Measurements from ENCODE around the gene FMNL1. TPM values are rescaled to one million over a fixed set of nuclear protein-coding genes. Genes with fewer than 3 reads are reported as not detected.

FMNL1 gene
- total RNA-seq, 1 experiment from 2014 or later, result 20.0 TPM

DNA sequence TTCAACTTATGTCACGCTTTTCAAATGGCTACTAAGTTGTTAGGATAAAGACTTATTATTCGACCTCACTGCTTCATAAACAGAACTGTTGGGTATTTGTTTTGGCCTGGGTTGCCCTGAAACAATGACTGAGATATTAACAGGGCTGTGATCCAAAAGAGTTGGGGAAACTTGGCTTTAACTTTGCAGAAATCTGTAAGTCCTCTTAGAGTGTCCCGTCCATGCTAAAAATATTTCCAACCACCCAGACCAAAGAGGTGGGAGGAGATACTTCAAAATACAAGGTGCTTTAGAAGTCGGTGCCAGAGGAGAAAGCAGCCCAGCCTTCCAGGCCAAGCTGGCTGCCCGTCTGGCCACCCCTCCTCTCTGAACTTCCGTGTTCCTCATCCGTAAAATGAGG, 56.3 kb downstream of the FMNL1 start:
- in situ Hi-C loops (cut with HindIII; ENCODE audit: low pct_unique_long_range_greater_than_20kb, low sequenced_read_pairs), result no loop called here
- H3K27me3 ChIP-seq (ENCODE audit: control insufficient read depth, insufficient read depth, low read length), result no peaks in the 10 kb centered on the region
- no TSS peak for BruUV-seq (replicated peaks)
- POLR2A ChIA-PET, result interaction anchor here (0.6 kb wide), 1 partner anchor 92 kb away, joined by 4 read pairs; no protein-coding TSS in a partner anchor
- H3K9me3 ChIP-seq (ENCODE audit: control insufficient read depth, insufficient read depth, low read depth, low read length), result no peaks in the 10 kb centered on the region
- no peaks in the 10 kb centered on the region; the same call in none of the 2 replicates for H3K36me3 ChIP-seq (ENCODE audit: control insufficient read depth, insufficient read depth, low read length)
- peaks cover 39% of the 10 kb centered on the region for H3K4me1 ChIP-seq (ENCODE audit: control insufficient read depth, insufficient read depth, low read length)
- ATAC-seq (0 out of 2 replicates have a peak, but pooled peaks have one; percentile 24), DNase-seq (ENCODE audit: low read depth, low spot score) (no peak)
- H3K27ac ChIP-seq (ENCODE audit: low read length), result peak overlapping the region; percentile 77
- CTCF ChIA-PET, result interaction anchor here (0.6 to 1.3 kb wide), 3 partner anchors 63 to 152 kb away, joined by 3 to 4 read pairs (median 4); no protein-coding TSS in a partner anchor
- no peak overlapping the region for H3K4me3 ChIP-seq (ENCODE audit: low read depth in 2 of 2, low read length in 2 of 2)
- TF ChIP-seq CTCF (IDR thresholded peaks at IDR 0.05) (no peak), TCF7L2 (IDR thresholded peaks at IDR 0.05; ENCODE audit: low read depth, low read length) (no peak), POLR2AphosphoS5 (IDR thresholded peaks at IDR 0.05; ENCODE audit: low read depth, low read length) (no peak), SIN3A (IDR thresholded peaks at IDR 0.05; ENCODE audit: borderline replicate concordance, insufficient read depth, low read depth, low read length) (no peak)
- TF ChIP-seq, protein P1, sequence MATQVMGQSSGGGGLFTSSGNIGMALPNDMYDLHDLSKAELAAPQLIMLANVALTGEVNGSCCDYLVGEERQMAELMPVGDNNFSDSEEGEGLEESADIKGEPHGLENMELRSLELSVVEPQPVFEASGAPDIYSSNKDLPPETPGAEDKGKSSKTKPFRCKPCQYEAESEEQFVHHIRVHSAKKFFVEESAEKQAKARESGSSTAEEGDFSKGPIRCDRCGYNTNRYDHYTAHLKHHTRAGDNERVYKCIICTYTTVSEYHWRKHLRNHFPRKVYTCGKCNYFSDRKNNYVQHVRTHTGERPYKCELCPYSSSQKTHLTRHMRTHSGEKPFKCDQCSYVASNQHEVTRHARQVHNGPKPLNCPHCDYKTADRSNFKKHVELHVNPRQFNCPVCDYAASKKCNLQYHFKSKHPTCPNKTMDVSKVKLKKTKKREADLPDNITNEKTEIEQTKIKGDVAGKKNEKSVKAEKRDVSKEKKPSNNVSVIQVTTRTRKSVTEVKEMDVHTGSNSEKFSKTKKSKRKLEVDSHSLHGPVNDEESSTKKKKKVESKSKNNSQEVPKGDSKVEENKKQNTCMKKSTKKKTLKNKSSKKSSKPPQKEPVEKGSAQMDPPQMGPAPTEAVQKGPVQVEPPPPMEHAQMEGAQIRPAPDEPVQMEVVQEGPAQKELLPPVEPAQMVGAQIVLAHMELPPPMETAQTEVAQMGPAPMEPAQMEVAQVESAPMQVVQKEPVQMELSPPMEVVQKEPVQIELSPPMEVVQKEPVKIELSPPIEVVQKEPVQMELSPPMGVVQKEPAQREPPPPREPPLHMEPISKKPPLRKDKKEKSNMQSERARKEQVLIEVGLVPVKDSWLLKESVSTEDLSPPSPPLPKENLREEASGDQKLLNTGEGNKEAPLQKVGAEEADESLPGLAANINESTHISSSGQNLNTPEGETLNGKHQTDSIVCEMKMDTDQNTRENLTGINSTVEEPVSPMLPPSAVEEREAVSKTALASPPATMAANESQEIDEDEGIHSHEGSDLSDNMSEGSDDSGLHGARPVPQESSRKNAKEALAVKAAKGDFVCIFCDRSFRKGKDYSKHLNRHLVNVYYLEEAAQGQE (IDR thresholded peaks at IDR 0.05; ENCODE audit: insufficient read depth in 1 of 2, low read depth in 2 of 2, low read length in 1 of 2), result no peak
- intact Hi-C loops (cut with micrococcal nuclease; ENCODE audit: unreplicated experiment), result loop anchor here (5.0 kb wide), 1 partner anchor 109 kb away; no protein-coding TSS in a partner anchor

DNA sequence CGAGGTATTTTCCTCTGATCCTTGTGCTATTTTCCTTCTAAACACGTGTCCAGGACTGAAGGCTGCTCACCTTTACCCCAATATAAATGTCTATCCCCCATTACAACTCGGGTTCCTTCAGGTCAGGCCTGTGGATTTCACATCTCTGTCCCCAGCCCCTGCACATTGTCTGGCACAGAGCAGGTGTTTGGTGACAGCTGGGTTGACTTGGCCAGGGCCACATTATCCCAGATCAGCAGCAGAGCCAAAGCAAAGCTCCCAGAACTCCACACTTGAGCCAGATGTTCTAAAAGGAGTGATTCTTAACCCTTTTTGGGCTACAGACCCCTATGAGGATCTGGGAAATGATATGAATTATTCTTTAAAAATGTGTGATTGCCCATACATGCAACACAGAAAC, 58.2 kb downstream of the FMNL1 start:
- DNase-seq (ENCODE audit: low read depth, low spot score) (no peak), ATAC-seq (no peak)
- Histone ChIP-seq H3K27me3 (ENCODE audit: control insufficient read depth, insufficient read depth, low read length) (no peaks in the 10 kb centered on the region), H3K4me1 (ENCODE audit: control insufficient read depth, insufficient read depth, low read length) (peaks cover 43% of the 10 kb centered on the region), H3K9me3 (ENCODE audit: control insufficient read depth, insufficient read depth, low read depth, low read length) (no peaks in the 10 kb centered on the region), H3K36me3 (ENCODE audit: control insufficient read depth, insufficient read depth, low read length) (no peaks in the 10 kb centered on the region; the same call in 1 of the 2 replicates), H3K4me3 (ENCODE audit: low read depth in 2 of 2, low read length in 2 of 2) (no peak overlapping the region), H3K27ac (ENCODE audit: low read length) (peak overlapping the region; percentile 42)
- TF ChIP-seq, protein P1 (IDR thresholded peaks at IDR 0.05; ENCODE audit: insufficient read depth in 1 of 2, low read depth in 2 of 2, low read length in 1 of 2), result no peak
- TF ChIP-seq SIN3A (IDR thresholded peaks at IDR 0.05; ENCODE audit: borderline replicate concordance, insufficient read depth, low read depth, low read length) (no peak), CTCF (IDR thresholded peaks at IDR 0.05) (no peak), POLR2AphosphoS5 (IDR thresholded peaks at IDR 0.05; ENCODE audit: low read depth, low read length) (no peak), TCF7L2 (IDR thresholded peaks at IDR 0.05; ENCODE audit: low read depth, low read length) (no peak)
- BruUV-seq (replicated peaks), result no TSS peak
- CTCF ChIA-PET, result interaction anchor here (0.6 kb wide), 1 partner anchor 623 kb away, joined by 3 read pairs; no protein-coding TSS in a partner anchor
- intact Hi-C loops (cut with micrococcal nuclease; ENCODE audit: unreplicated experiment) (loop anchor here (5.0 kb wide), 1 partner anchor 107 kb away; no protein-coding TSS in a partner anchor), in situ Hi-C loops (cut with HindIII; ENCODE audit: low pct_unique_long_range_greater_than_20kb, low sequenced_read_pairs) (no loop called here)
- POLR2A ChIA-PET, result no interaction called here
